OCI-LY3 (cell line): ENCODE data around the gene GUCY1A1.

Experiments
- EZH2phosphoT487 ChIP-seq: fragments of 200-600 bp; shearing (Covaris generic); IDR thresholded peaks from 2 replicates; pipeline ENCODE4 v1.6.1; 2018; ENCODE audit warnings: antibody characterized with exemption, mixed run types, low read depth
- TF ChIP-seq, protein P1 (sequence below): fragments of 200-600, 300-600 bp; sonication (generic); IDR thresholded peaks from 2 replicates; pipeline ENCODE4 v1.5.1; 2014; ENCODE audit warnings: antibody characterized with exemption, low read length, low read depth

DNA sequence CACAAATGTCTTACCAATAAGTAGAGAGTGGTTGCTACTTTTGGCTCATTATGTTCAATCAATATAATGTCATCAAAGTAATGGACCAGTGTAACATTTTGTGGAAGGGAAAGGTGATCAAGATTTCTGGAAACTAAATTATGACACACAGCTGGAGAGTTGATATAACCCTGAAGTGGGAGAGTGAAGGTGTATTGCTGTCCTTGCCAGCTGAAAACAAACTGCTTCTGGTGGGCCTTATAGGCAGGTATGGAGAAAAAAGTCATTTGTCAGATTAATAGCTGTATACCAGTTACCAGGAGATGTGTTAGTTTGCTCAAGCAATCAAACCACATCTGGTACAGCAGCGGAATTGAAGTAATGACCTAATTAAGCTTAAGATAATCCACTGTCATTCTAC, 74.9 kb downstream of the GUCY1A1 start:
- TF ChIP-seq, protein P1, sequence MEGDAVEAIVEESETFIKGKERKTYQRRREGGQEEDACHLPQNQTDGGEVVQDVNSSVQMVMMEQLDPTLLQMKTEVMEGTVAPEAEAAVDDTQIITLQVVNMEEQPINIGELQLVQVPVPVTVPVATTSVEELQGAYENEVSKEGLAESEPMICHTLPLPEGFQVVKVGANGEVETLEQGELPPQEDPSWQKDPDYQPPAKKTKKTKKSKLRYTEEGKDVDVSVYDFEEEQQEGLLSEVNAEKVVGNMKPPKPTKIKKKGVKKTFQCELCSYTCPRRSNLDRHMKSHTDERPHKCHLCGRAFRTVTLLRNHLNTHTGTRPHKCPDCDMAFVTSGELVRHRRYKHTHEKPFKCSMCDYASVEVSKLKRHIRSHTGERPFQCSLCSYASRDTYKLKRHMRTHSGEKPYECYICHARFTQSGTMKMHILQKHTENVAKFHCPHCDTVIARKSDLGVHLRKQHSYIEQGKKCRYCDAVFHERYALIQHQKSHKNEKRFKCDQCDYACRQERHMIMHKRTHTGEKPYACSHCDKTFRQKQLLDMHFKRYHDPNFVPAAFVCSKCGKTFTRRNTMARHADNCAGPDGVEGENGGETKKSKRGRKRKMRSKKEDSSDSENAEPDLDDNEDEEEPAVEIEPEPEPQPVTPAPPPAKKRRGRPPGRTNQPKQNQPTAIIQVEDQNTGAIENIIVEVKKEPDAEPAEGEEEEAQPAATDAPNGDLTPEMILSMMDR = no peak
- TF ChIP-seq EZH2phosphoT487 = no peak
